G401 (cell line): ENCODE results near the gene PHLDB1. TPM values are rescaled to one million over a fixed set of nuclear protein-coding genes. Genes with fewer than 3 reads are reported as not detected.

Source experiments
- DNase-seq: peaks from one replicate; pipeline ENCODE4 v3.0.0-alpha.2; 2015; ENCODE audit warnings: low spot score
- in situ Hi-C: cut with HindIII; loops from 2 replicates; pipeline ENCODE4 v1.10.0; 2016; ENCODE audit warnings: low sequenced_read_pairs, mixed read lengths
- total RNA-seq: library from RNA; depleted of rRNA; stranded (reverse); fragments of >200 nt; shearing (Covaris generic); gene quantifications from 2 replicates; pipeline ENCODE4 v1.2.3, GENCODE V29; 2014

The PHLDB1 gene
- total RNA-seq, 1 experiment from 2014 or later = 40.6 TPM

GRCh38 chr11:118619444-118620197 lies 12.2 kb downstream of the PHLDB1 start:
- DNase-seq = peak; percentile 87
- in situ Hi-C loops = no loop called here

- in situ Hi-C loops = no loop called here
- DNase-seq = no peak
Observed at GRCh38 chr11:118620529-118621070, 13.2 kb downstream of the PHLDB1 start.

- in situ Hi-C loops = no loop called here
- peak; percentile 93 for DNase-seq
Observed at GRCh38 chr11:118621071-118621783, 13.8 kb downstream of the PHLDB1 start.

- DNase-seq = no peak
- in situ Hi-C loops = no loop called here
Observed at GRCh38 chr11:118621784-118622375, 14.5 kb downstream of the PHLDB1 start.

GRCh38 chr11:118622376-118623268 lies 15.2 kb downstream of the PHLDB1 start:
- DNase-seq = peak; percentile 87
- in situ Hi-C loops = no loop called here

GRCh38 chr11:118623269-118623655 lies 15.8 kb downstream of the PHLDB1 start:
- in situ Hi-C loops = no loop called here
- no peak for DNase-seq

- DNase-seq = peak; percentile 64
Observed at GRCh38 chr11:118625036-118625690, 17.7 kb downstream of the PHLDB1 start.

GRCh38 chr11:118625976-118626375 lies 18.6 kb downstream of the PHLDB1 start:
- DNase-seq = no peak
- in situ Hi-C loops = no loop called here

More at GRCh38 chr11:118625036-118625690, 17.7 kb downstream of the PHLDB1 start:
- in situ Hi-C loops = no loop called here

- no peak for DNase-seq
- in situ Hi-C loops = no loop called here
Observed at GRCh38 chr11:118627566-118627965, 20.2 kb downstream of the PHLDB1 start.

- in situ Hi-C loops = no loop called here
- no peak for DNase-seq
Observed at GRCh38 chr11:118628031-118628430, 20.6 kb downstream of the PHLDB1 start.

- in situ Hi-C loops = no loop called here
- peak; percentile 95 for DNase-seq
Observed at GRCh38 chr11:118628432-118628831, 21.0 kb downstream of the PHLDB1 start.

GRCh38 chr11:118628861-118629549 lies 21.6 kb downstream of the PHLDB1 start:
- DNase-seq = no peak
- in situ Hi-C loops = no loop called here

- in situ Hi-C loops = no loop called here
- no peak for DNase-seq
Observed at GRCh38 chr11:118629761-118630661, 22.6 kb downstream of the PHLDB1 start.

GRCh38 chr11:118631142-118631909 lies 23.9 kb downstream of the PHLDB1 start:
- DNase-seq = no peak
- in situ Hi-C loops = no loop called here

GRCh38 chr11:118632577-118633318 lies 25.3 kb downstream of the PHLDB1 start:
- in situ Hi-C loops = no loop called here
- DNase-seq = no peak

GRCh38 chr11:118633319-118633690 lies 25.9 kb downstream of the PHLDB1 start:
- in situ Hi-C loops = no loop called here

More at GRCh38 chr11:118633319-118633690, 25.9 kb downstream of the PHLDB1 start:
- no peak for DNase-seq
